ENCODE results near the gene UBE3B.
"Not testable (repeated sequence)": the region's sequence is repeated elsewhere in the genome, so short reads cannot be mapped to it uniquely, and the experiment has no call there.

UBE3B gene

DNA sequence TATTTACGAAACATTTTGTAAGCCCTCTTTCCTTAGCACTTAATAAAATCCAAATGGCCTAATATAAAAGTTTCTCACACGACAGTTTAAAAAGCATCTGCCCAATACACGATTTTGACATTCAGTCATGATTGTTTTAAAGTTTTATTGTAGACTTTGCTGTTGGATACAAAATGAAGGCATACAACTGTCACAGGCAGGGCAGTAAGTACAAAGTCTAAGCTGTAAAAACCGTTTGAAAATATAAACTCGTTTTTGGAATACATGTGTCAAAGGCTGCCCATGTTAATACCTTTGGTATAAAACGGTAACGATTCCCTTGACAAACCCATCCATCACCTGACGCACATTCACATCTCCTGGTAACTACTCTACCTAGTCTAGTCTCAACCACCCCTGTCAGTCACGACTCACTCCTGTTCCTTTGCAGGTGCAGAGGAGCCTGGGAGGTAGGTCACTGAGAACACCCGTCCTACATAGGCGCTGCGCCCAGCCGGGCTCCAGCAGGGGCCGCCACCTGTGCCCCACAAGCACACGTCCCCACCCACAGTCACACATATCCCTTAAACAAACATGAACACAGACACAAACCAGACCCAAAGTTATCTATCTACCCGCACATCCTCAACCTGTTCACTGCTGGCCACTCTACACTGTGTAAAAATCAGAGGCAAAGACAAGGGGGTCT lies 27.4 kb upstream of the UBE3B start:
- no peak for ATAC-seq

DNA sequence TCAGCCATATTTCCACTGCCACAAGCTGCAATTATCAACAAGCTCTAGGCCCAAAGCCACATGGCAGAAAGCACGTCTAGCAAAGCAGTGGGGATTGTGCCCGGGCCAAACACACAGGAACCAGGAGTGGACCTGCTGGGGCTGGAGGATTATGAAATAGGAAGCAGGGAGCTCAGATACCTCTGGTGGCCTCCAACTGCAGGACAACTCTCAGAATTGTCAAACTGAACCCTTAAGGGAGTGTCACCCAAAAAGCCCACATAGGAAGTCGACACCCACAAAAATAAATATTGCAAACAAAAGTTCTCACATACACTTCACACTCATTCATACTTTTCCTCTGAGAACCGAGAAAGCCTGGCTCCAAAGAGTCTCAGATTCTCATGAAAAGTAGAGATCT lies 26.5 kb upstream of the UBE3B start:
- ATAC-seq = no peak

DNA sequence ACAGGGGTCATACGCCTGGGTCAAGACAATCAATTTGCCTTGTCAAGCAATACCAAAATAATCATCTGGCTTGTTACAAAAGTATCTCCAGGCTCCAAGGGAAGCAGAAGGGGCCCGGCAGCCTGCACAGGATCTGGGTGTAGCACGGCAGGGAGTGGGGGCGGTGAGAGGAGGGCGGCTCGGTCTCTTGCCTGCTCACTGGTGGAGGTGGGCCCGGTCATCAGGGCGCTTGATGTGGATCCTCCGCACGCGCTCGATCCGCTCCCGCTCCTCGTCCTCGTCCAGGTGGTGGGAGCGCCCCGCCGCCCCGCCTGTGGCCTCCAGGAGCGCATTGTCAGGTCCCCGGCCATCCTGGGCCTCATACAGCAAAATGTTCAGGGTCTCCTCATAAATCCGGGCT lies 26.0 kb upstream of the UBE3B start:
- ATAC-seq = no peak

DNA sequence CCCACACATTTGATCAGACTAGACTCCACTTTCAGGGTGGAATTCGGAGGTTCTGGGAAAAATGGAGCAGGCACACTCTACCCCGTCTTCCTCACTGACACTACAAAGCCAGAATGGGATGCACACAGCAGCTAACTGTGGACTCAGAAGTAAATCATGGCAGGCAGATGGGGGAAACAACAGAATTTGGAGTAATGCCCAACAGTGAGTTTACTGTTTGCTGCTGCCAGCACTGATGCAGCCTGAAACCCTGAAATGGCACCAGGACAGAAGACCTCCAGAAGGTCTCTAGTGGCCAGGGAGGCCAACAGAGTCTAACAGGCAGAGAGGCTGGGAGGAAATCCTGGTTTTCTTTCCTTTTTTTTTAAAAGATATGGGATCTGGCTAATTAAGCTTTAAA lies 24.9 kb upstream of the UBE3B start:
- no peak for ATAC-seq

DNA sequence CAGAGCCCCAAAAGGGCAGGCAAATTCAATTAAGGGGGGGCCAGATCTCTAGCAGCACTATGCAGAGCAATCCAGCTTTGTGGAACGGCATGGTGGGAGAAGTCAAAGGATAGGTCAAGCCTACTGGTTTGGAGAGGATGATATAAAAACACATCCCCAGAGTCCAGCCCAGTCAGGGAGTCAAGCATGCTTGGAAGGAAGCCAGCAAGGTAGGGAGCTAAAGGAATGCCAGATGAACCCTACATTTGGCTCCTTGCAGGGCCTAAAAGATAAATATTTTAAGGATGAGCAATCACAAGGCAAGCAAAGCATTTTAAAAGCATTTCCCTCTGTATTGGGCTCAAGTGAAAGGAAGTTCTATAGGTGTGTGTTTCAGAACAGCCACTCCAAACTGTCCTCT lies 21.7 kb upstream of the UBE3B start:
- no peak for ATAC-seq

DNA sequence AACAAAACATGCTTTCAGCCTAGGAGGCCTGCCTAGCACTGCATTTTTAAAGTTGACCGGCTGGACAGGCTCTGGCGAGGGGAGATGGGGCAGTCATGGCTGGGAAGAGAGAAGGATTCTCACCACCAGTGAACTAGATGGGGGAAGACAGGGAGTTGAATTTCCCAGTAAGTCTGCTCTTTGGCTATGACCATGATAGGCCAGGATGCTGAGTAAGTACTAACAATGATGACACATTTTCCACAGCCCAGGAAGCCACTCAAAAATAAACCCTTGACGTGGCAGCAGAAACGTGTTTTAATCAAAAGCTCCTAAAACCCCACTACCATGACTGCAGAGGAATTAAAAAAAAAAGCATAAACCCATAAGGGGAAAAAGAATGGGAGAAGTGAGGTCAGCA lies 19.3 kb upstream of the UBE3B start:
- no peak for ATAC-seq

DNA sequence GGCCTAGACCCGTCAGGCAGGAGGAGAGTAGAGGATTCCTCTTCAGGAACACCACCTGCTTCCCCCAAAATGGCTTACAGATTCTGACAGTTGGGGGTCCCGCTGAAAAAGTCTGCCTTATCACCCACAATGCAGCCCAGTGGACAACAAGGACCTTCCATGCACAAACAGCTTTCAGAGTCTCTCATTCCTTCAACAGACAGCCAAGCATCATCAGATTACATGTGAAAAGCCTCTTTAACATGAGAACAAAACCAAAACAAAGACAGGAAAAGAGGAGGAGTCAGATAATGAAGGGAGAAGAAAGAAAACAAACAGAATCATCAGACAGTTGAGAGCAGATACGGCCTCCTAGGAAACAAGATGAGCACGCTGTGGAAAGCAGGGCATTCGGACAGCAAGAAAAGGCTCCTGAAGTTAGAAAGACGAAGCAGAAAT lies 18.6 kb upstream of the UBE3B start:
- no peak for ATAC-seq

DNA sequence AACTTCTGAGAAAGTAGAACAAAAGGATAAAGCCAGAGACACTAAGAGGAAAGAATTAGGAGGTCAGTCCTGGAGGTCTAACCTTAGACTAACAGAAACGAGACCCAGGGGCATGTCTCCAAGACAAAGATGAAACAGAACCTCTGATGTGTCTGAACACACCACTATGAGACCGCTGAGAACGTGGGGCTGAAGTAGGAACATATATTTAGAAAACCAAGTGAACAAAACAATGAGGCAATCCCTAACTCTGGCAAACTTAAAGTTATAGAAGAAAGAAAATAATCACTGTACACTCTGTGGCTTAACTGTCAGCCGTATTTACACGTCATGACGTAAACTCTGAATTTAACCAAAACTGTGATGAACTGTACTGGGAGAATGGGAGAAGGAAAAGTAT lies 18.2 kb upstream of the UBE3B start:
- no peak for ATAC-seq

DNA sequence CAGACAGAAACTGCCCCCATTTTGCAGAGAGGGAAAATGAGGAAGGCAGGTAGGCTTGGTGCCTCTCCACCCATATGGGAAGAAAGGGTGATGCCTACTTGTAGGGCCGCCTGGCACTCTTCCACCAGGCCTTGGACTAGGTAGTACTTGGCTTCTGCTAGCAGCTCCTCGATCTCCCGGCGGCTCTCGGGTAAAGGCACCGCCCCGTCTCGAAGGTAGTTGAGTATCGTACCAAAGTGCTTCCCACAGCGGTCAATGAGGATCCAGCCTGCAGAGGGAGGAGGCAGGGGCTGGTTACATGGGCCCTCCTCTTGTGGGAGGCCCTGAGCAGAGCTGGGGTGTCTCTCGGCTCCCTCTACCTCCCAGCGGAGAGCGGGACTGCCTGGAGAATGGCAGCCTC lies 16.9 kb upstream of the UBE3B start:
- ATAC-seq = no peak

DNA sequence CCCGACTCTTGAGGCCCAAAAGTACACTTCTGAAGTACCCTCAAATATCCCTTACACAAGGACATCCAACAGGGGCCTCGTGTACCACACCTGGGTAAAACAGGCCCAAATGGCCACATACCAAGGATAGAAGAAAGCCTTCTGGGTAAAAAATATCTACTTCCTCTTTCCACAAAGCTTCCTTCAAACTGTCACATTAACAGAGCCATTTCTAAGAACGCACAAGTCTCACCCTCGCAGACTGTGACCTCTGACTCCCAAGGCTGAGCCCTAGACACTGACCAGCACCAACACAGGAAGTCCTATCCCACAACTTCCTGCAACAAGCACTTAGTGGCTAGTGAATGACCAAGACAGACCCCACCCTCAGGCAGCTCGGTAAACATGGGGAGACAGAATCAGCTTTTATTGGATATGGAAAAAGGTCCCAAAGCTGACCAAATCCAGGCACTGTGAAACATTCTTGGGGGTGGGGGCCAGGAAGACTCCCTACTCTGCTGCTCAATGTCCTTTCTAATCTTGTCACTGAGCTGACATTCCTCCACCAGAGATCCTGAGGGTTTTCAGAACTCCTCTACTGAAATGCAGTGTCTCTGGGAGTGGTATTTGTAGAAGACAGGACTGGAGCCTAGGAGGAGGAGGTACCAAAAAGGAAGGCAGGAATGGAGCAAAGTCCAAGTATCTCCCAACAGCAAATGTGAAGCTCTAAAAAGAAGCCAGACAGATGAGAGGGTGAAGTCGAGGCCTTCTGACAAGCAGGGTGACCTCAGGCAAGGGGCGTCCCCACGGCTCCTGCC lies 16.2 kb upstream of the UBE3B start:
- peak in 1 of 2 donors; percentile 17 for ATAC-seq

DNA sequence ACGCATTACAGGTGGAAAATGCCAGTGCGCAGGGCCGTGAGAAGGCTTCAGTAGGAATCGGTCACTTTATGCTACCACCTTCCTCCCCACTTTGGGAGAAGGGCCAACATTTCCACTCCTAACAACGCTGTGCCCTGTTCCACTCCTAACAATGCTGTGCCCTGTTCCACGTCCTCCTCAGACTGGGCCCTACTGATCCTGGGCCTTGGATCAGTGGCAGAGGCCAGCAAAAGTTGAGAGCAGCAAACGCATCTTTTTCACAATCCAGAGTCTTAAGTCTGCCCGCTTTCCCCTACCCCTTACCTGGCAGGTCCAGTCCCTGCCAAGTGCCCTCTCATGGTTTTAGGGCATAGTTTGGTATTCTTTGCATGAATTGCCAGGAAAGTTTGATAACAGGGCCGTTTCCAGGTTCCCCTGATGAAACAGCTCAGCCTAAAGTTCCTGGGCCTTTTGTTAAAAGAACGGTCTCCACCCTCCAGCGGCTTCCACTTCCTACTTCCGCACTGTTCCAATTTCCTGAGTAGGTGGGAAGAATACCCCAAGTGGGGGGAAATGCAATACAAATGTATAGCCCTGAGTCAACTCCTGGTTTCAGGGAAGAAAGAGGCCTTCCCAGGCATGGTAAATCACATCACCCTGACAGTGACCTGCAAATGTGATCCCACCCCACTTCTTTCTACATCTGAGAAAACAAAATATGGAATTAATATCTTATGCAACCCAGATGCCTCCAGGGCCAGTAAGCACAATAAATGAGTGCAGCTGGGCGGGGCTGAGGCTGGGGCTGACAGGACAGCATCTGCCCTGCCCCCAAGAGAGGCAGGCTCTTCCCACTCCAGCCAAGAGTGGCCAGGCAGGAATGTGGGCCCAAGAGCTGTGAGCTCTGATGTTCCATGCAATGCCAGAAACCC lies 15.3 kb upstream of the UBE3B start:
- ATAC-seq = no peak

DNA sequence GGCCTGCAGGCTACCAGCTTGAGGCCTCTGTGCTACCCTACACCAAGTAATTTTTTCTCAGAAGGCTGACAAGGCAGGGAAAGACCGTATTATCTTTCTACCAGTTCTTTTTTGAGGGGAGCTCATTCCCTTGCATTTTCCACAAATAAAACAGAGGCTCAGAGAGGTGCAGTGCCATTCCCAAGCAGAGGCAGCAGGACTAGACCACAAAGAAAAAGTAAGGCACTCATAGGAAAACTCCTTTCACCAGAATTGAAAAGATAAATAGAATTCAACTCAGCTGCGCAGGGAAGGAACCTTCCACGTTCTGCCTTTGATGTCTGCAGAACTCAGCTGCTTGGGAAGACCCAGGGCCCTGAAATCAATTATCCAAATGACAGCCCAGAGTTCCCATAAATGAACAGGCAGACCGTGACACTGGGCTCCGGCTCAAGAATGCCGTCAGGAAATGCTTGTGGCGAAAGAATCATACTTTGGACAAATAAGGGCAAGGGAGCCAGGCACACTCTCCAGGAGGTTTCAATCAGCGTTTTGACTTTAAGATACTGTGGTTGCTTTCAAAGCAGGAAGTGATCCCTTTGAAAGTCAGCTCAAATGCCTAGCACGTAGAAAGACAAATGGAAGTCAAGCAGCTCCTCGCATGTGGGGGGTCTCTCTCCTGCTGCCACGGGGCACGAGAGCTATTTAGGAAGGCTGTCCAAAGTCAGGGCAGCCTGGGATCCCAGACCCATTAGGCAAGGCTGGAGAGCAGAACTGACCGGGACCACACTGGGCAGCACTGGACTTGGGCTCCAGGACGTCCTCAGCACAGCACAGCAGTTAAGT lies 14.4 kb upstream of the UBE3B start:
- ATAC-seq = no peak

DNA sequence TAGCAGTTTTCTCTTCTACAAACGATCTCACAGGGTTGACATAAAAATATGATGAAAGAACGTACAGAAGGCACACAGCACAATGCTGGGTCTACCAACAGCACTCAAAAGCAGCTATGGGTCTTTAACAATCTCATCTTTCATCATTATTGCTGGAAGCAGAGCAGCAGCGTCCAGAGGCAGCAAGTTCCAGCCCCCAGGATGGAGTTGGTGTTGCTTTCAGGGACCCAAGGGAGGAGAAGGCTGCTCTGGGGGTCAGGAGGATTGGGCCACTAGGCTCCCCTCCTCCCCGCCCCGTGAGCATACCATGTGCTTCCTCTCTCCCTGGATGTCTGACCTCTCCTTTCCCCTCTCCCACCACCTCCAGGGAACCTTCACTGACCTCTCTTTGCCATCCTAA lies 13.7 kb upstream of the UBE3B start:
- ATAC-seq = no peak

DNA sequence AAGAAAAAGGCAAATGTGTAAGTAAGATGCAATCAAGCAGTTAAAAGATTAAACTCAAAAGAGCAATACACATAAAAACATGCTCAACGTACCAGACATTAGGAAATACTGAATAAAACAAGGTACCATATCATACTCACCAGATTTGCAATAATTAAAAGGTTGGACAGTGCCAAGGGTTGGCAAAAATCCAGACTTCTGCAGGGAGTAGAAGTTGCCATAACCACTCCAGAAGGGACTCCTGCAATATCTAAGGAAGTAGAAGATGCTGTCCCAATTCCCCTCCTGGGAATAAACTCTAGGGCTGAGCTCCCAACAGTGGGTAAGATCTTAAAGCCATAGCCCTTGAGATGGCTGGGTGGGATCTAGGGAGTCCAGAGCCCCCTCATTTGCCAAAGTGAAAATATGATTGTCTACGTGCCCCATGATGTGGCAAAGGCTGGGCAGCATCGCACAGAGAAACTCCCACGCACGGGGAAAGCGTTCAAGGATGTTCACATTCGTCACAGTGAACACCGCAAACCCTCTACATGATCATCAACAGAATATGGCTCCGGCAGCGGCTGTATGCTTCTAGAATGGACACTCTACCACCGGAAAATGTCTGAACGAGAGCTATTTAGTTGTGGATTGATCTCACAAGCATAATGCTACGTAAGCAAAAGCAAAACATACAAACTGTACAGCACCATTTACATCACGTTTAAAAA lies 12.6 kb upstream of the UBE3B start:
- ATAC-seq = no peak

DNA sequence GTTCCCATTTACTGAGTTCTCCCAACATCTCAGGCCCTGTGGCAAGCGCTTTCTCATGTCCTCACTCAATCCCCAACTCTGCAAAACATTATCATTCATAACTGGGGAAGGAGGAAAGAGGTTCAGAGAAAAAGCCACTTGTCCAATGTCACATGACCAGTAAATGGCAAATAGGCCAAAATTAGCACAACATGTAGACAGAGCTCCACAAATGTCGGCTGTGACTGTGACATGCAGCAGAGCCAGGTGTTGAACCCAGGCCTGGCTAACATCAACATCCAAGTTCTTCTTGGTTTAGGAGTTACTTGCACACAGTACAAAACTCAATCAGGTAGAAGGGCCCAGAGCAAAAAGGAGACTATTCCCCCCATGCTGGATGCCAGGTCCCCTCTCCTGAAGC lies 11.1 kb upstream of the UBE3B start:
- no peak for ATAC-seq

DNA sequence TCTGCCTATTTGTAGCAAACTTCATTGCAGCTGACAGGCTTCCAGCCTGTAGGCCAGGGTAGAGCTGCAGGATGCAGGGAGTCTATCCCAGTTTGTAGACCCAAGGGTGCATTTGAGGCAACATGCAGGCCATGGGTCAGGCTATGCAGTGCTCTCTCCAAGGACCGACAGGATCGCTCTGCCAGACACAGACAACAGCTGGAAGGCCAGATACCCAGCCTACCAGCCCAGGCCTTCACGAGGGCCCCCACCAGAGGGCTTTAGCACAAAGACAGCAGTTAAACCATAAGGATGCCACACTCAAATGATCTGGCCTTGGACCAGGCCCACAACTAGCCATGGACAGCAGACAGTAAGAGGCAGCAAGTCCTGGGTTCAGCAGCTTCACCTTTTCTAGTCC lies 10.6 kb upstream of the UBE3B start:
- ATAC-seq = no peak

DNA sequence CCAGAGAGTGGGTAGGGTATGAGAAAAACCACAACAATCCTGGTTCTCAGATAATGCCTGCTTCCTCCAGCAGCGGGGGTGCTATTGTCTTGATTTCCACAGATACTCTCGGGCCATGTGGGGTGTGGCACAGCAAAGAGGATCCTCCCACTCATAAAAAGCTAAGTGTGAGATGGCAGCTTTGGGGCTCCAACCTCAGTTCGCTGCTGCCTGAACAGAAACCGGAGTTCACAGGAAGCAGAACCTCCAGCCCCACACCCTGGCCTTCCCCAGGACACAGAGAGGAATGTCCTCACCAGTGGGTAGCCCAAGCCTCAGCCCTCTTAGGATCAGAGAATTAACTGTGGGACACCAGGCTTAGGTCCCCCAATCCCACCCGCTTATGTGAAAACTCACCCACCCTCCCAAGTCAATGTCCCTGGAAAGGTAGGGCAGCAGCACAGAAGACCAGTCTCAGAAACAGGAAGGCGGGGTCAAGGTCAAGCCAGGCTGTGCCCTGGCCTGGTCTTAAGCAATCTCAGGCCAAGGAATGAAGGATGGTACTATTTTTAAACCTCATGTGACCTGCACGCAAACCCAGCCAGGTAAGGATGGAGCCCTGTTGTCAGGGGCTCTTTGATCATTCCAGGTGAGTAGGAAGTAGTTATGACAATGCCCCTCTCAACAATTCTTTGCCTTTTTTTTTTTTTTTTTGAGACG lies 9.3 kb upstream of the UBE3B start:
- no peak for ATAC-seq

DNA sequence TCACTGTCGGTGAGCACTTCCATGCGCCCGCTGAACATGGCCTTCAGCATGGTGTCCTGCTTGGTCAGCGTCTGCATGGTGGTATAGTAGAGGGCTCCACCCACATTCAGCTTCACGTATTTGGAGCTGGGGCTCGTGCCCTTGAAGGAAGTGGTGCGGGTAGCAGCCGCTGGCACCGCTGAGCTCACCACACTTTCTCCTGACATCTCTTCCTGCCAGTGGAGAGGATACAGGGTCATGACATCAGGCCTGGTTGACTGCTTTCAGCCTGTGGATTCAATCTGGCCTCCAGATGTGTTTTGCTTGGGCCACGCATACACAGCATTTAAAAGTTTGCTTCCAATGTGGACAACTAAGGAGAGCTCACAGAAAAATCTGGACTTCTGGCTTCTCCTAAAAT lies 7.9 kb upstream of the UBE3B start:
- no peak for ATAC-seq

DNA sequence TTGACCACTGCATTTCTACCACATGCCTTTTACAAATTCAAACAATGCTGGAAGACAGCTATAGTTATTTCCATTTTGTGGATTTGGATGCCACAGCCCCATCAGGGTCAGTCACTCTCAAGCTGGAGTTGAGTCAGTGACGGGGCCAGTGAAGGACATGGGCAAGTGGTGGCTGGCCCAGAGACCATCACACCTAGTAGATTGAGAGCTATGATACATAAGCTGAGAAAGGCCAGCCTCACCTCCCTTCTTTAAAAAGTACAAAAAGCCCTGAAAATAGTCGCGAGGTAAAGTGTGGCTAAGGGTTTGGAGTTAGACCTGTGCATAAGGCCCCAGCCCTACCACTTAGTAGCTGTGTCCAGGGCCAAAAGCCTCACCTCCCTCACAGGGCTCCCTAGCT lies 4.4 kb upstream of the UBE3B start:
- no peak for ATAC-seq

DNA sequence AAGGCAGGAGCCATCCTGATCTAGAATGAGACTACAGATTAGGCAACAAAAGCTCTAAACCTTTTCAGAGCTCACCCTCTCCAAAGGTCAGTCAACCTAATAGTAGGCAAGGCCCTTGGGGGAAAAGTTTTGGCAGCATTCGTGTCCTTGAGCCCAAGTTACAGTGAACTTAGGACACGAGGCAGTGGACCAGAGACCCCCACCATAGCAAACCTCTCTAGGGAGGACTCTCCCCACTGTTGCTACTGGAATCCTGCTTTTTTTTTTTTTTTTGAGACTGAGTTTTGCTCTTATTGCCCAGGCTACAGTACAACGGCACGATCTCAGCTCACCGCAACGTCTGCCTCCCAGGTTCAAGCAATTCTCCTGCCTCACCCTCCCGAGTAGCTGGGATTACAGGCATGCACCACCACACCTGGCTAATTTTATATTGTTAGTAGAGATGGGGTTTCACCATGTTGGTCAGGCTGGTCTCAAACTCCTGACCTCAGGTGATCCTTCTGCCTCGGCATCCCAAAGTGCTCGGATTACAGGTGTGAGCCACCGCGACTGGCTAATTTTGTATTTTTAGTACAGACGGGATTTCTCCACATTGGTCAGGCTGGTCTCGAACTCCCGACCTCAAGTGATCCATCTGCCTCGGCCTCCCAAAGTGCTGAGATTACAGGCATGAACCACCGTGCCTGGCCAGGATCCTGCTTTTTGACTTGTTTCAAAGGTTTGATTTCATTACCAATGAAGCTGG lies 3.7 kb upstream of the UBE3B start:
- not testable (repeated sequence) for ATAC-seq

DNA sequence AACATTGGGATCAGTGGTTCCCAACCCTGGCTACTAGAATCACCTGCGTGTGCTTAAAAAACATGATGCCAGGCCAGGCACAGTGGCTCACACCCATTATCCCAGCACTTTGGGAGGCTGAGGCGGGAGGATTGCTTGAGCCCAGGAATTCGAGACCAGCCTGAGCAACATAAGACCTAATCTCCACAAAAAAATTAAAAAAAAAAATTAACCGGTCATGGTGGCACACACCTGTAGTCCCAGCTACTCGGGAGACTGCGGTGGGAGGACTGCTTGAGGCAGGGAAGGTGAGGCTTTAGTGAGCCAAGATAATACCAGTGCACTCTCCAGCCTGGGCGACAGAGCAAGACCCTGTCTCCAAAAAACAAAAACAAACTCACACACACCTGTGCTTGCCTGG lies 2.3 kb upstream of the UBE3B start:
- ATAC-seq = no peak

Data from activated CD4-positive, CD25-positive, alpha-beta regulatory T cell treated with anti-CD3 and anti-CD28 coated beads, Interleukin-2, amount 50 U/mL, for 24 hours (primary cell).